Astrocyte of the spinal cord (primary cell): ENCODE measurements around the gene LRP4.

Experiments
- DNase-seq: peaks from one replicate; pipeline ENCODE4 v3.0.0; 2011; ENCODE audit warnings: low read depth, low spot score
- H3K4me3 ChIP-seq: 2 replicates; pipeline ENCODE4 v1.5.1; 2011; ENCODE audit warnings: low read depth, mild to moderate bottlenecking, low read length, moderate library complexity
- CTCF ChIP-seq: IDR thresholded peaks from 2 replicates; pipeline ENCODE4 v1.5.1; 2012; ENCODE audit warnings: low read depth, mild to moderate bottlenecking, low read length, inconsistent platforms
- in situ Hi-C: cut with HindIII; loops from 2 replicates; pipeline ENCODE4 v1.10.0; 2017; ENCODE audit warnings: low sequenced_read_pairs

Gene LRP4

GRCh38 chr11:46832511-46833214, 85.7 kb downstream of the LRP4 start:
- no peak for TF ChIP-seq CTCF
- no peak overlapping the region for H3K4me3 ChIP-seq
- DNase-seq = no peak
- in situ Hi-C loops = no loop called here

- no peak for TF ChIP-seq CTCF
- DNase-seq = peak; percentile 22
- H3K4me3 ChIP-seq = no peak overlapping the region
- in situ Hi-C loops = no loop called here
These were observed 90.4 kb downstream of the LRP4 start for GRCh38 chr11:46827995-46828394.

GRCh38 chr11:46826310-46827044, 91.9 kb downstream of the LRP4 start:
- TF ChIP-seq CTCF = no peak
- in situ Hi-C loops = no loop called here
- peak overlapping the region; percentile 62 for H3K4me3 ChIP-seq
- DNase-seq = peak; percentile 77

- peak; percentile 35 for DNase-seq
- TF ChIP-seq CTCF = peak; percentile 40
- in situ Hi-C loops = no loop called here
- no peak overlapping the region for H3K4me3 ChIP-seq
These were observed 109.4 kb downstream of the LRP4 start for GRCh38 chr11:46808799-46809431.
